ES-I3 (cell line): ENCODE measurements around the gene TBC1D24.

ENCODE experiments used
- H3K36me3 ChIP-seq: 2 replicates; pipeline ENCODE4 v1.6.1; 2013; ENCODE audit warnings: mild to moderate bottlenecking, low read length, control low read depth, moderate library complexity; ENCODE audit not compliant: insufficient read depth
- H3K4me1 ChIP-seq: 2 replicates; pipeline ENCODE4 v1.6.1; 2013; ENCODE audit warnings: mild to moderate bottlenecking, control low read depth, low read length; ENCODE audit not compliant: insufficient read depth
- H3K9ac ChIP-seq: 2 replicates; pipeline ENCODE4 v1.6.1; 2013; ENCODE audit warnings: low read depth, mild to moderate bottlenecking, low read length, moderate library complexity
- H3K9me3 ChIP-seq: 2 replicates; pipeline ENCODE4 v1.6.1; 2013; ENCODE audit warnings: mild to moderate bottlenecking, low read length, moderate library complexity; ENCODE audit not compliant: control insufficient read depth, insufficient read depth

The TBC1D24 gene

DNA sequence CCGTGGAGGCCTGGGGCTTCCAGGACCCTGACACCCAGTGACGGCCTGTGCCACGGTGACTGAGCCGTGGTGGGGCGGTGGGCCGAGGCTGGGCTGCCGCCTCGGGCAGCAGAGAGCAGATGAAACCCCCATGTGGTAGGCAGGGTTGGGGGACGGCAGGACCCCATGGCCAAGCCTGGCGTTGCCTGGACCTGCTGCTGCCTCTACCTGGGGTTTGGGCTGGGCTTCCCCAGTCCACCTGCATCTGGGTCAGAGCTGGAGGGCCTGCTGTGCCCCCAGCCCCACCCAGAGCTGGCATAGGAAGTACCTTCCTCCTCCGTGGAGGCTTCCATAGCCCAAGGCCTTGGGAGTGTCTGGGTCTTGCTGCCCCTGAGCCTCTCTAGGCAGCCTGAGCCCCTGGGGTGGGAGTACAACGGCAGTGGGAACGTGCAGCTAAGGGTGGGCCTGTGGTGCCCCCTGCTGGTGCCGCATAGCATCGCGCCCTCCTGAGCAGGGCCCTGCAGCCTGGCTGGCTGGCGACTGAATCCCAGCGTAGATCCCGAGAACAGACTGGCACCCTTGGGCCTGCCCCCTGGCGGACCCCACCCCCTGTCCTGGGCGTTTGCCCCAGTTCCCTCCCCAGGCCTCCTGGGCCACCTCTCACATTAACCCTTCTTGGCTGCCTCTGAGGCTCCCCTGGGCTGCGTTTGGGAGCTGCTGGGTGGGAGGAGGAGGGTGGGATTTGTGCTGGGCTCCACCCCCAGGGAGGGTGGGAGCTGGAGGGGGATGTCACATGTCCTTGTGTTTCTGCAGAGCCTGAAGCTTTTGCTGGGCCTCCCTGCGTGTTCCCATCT lies 26.2 kb downstream of the TBC1D24 start:
- Histone ChIP-seq H3K9ac (peak overlapping the region; percentile 46), H3K9me3 (no peaks in the 10 kb centered on the region), H3K36me3 (no peaks in the 10 kb centered on the region), H3K4me1 (peaks cover 9% of the 10 kb centered on the region; the same call in 1 of the 2 replicates)

- H3K4me1 ChIP-seq, result peaks cover 9% of the 10 kb centered on the region; the same call in 1 of the 2 replicates
- H3K36me3 ChIP-seq, result no peaks in the 10 kb centered on the region
- no peaks in the 10 kb centered on the region for H3K9me3 ChIP-seq
- H3K9ac ChIP-seq, result peak overlapping the region; percentile 46
Observed at GRCh38 chr16:2501946-2502895, 27.3 kb downstream of the TBC1D24 start.

DNA sequence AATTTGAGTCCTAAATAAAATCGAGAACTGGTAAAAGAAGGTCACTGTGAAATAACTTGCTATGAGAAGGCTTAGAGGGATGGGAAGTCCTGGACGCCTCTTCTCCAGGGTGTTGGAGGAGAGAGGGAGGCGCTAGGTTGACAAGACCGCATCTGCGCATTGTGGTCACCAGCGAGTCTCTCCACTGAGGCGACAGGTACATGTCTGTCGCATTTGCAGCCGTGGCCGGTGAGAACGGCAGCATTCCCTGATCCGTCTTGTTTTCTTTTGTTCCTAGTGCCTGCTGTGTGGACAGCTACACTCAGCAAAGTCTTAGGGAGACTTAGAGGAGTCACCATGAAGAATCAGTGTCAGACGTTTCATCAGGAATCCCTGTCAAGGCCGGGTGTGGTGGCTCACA lies 30.8 kb downstream of the TBC1D24 start:
- Histone ChIP-seq H3K4me1 (peaks cover 9% of the 10 kb centered on the region; the same call in 1 of the 2 replicates), H3K9me3 (no peaks in the 10 kb centered on the region), H3K36me3 (no peaks in the 10 kb centered on the region), H3K9ac (no peak overlapping the region)

DNA sequence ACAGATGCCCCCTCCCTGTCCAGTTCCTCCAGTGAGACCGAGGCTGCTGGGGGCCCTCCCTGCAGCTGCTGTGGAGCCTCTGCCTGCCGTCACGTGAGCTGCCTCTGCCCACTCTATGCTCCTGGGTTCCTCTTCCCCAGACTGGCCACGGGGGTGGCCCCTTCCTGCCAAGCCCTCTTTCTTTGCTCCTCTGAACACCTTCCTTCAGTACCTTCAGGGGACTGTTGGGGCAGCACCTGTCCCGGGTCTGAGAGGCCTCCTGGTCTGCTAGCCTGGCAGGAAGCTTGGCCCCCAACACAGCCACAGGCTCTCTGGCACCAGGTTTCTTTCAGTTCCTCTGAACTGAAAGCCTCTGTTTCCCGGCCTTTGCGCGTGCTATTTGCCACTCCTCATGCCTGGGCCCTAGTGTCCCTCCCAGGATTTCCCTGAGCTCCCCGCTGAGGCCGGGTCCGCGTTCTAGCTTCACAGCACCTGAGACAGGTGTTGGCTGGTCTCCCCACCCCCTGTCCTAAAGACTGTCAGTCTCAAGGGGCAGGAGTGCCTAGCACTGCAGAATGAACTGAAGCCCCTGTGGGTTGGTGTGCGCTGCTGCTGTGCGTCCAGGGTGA lies 32.2 kb downstream of the TBC1D24 start:
- peaks cover 14% of the 10 kb centered on the region for H3K4me1 ChIP-seq
- no peaks in the 10 kb centered on the region for H3K9me3 ChIP-seq
- no peak overlapping the region for H3K9ac ChIP-seq
- no peaks in the 10 kb centered on the region for H3K36me3 ChIP-seq

DNA sequence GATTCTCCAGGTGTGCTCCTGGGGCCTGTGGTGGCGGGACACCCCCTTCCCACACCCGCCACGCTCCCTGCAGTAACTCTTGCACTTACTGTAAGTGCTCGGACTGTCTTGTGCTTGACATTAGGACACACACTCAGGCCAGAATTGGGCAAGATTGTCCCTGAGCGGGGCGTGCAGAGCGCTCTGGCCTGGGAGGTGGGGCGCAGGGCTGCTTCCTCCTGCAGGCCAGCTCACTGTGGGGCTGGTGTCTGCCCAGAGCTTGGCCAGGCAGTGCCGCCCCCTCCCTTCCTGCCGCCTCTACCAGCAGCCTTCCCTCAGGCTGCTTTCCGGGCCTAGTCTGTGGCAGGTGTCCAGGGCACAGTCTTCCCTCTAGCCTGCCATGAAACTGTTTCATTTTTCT lies 32.7 kb downstream of the TBC1D24 start:
- Histone ChIP-seq H3K4me1 (peaks cover 16% of the 10 kb centered on the region), H3K36me3 (no peaks in the 10 kb centered on the region), H3K9me3 (no peaks in the 10 kb centered on the region), H3K9ac (no peak overlapping the region)

DNA sequence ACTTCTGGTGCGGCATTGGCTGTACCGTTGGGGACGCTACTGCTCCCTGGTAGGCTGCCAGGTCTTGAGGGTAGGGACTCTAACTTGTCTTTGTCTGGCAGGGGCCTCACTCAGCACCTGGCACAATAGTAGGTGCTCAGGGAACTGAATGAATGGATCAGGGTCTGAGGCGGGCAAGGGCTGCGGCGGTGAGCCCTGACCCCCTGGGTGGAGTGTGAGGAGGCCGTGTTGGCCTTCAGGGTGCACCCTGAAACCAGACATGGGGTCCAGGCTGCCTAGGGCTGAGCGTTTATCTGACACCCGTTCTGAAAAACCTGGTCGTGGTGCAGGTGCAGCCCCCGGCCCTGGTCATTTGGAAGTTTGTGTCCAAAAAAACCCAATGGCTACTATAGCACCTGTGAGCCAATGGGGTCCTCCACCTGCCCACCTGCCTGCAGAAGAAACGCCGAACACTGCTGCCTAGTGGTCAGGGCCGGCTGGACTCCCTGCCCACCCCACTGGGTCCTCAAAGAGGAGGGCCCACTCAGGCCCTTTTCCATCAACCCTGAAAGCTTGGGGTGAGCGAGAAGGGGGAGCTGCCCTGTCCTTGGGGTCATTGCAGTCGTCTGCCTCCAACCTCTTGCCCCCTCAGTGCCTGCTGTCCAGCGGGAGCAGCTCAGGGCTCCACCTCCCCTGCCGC lies 33.9 kb downstream of the TBC1D24 start:
- H3K9me3 ChIP-seq, result no peaks in the 10 kb centered on the region
- H3K9ac ChIP-seq, result no peak overlapping the region
- H3K4me1 ChIP-seq, result peaks cover 19% of the 10 kb centered on the region
- no peaks in the 10 kb centered on the region for H3K36me3 ChIP-seq

DNA sequence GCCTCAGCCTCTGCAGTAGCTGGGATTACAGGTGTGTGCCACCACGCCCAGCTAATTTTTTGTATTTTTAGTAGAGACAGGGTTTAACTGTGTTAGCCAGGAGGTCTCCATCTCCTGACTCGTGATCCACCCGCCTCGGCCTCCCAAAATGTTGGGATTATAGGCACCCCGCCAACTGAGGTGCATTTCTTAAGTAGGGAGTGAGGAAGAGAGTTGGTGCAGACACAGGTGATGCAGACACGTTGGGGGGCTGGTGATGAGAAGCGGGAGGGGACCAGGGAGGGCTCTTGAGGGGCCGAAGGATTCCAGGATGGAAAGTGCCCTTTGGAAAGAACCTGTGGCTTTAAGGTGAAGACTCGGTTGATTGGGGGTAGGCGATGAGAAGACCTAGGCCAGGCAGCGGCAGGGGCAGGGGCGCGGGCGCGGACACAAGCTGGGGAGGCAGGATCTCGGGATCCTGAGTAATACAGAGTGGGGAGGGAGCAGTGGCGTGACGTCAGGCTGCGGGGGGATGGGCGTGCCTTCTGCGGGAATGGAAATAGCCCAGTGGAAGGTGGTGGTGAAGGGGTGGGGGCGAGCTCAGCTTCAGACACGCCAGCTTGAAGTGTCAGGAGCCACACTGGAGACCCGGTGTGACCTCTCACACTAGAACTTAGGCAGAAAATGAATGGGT lies 36.3 kb downstream of the TBC1D24 start:
- no peaks in the 10 kb centered on the region for H3K9me3 ChIP-seq
- peak overlapping the region; percentile 27 for H3K9ac ChIP-seq
- peaks cover 30% of the 10 kb centered on the region for H3K4me1 ChIP-seq
- no peaks in the 10 kb centered on the region for H3K36me3 ChIP-seq

- H3K9me3 ChIP-seq, result no peaks in the 10 kb centered on the region
- peaks cover 31% of the 10 kb centered on the region for H3K4me1 ChIP-seq
- peak overlapping the region; percentile 92 for H3K9ac ChIP-seq
- H3K36me3 ChIP-seq, result no peaks in the 10 kb centered on the region
Observed at GRCh38 chr16:2511996-2512734, 37.2 kb downstream of the TBC1D24 start.

GRCh38 chr16:2512735-2513404 lies 37.9 kb downstream of the TBC1D24 start:
- no peaks in the 10 kb centered on the region for H3K9me3 ChIP-seq
- H3K9ac ChIP-seq, result peak overlapping the region; percentile 92
- H3K4me1 ChIP-seq, result peaks cover 31% of the 10 kb centered on the region

DNA sequence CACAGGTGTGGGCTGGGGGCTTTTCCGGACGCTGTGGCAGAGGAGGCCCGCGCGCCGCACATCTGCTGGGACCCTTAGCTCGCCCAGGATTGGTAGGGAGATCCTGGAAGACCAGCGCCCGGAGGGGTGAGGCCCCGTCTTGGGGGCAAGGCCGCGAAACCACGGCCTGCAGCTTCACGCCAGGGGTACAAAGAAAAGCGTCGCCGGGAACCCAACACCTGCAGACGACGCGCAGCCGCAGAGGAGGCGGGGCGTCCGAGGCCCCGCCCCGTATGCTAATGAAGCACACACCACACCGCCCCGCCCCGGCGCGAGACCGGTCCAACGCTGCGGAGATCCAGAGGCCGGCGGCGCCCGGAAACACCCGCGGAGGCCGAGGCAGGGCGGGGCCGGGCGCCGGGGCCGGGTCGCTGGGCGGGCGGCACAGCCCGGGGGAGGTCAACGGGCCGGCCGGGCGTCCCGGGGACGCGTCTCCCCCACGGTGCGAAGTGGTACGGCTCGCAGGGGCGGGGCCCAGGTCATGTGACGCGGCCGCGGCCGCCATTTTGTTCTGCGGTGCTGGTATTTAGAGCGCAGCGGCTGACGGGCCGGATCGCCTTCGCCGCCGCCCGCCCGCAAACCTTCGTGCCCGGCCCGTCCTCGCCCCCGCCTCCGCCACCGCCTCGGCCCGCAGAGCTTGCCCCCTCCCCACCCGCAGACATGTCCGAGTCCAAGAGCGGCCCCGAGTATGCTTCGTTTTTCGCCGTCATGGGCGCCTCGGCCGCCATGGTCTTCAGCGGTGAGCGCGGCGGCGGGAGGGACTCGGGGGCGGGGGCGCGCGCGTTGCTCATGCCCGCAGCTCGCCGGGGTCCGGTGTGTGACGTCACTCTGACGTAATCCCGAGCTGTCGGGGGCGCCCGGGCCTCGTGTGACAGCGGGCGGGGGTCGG lies 38.7 kb downstream of the TBC1D24 start, which contains the start of gene ATP6V0C:
Gene ATP6V0C, plus strand, starts transcription at position 548 of the 928 bp plus-strand sequence. Its CDS starts 152 bp downstream, at position 700.
- no peaks in the 10 kb centered on the region for H3K9me3 ChIP-seq
- H3K36me3 ChIP-seq, result no peaks in the 10 kb centered on the region
- H3K9ac ChIP-seq, result peak within 1 kb of the TSS; percentile 92
- peaks cover 31% of the 10 kb centered on the region for H3K4me1 ChIP-seq

More at GRCh38 chr16:2512735-2513404, 37.9 kb downstream of the TBC1D24 start:
- H3K36me3 ChIP-seq, result no peaks in the 10 kb centered on the region

DNA sequence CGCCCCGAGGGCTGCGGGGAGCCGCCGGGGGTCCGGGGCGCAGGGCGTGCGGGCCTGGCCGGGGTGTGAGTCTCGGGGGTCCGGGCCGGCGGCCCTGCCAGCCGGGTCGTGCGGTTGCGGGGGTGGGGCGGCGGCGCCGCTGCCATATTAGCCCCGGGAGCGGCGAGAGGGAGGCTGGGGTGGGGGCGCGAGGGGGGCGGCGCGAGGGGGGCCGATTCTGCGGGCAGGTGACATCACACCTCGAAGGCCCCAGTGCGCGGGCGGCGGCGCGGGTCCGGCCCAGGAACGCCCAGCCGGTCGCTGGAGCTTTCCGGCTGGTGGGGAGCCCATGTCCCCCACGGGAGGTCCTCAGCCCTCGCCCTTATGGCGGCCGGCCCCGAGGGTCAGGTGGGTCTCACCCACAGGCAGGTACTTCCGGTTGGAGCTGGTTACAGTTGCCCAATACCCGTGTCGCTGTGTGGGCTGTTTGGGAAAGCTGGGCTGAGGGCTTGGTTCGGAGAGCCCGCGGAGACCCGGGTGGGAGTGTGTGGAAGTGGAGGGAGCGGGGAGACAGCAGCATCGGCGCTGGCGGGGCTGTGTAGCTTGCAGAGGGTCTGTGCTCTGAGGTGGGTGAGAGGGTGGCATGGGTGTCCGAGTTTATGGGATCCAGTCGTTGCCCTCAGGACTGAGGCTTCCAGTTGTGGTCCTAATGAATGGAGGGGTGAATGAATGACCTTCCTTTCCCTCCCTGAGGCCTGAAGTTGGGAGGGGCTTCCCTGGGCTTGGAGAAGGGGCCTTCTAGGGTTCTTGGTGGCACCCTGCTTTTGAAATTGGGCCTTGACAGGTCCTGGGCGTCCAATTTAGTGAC lies 39.6 kb downstream of the TBC1D24 start:
- Histone ChIP-seq H3K4me1 (peaks cover 31% of the 10 kb centered on the region), H3K9ac (peak overlapping the region; percentile 92), H3K36me3 (no peaks in the 10 kb centered on the region), H3K9me3 (no peaks in the 10 kb centered on the region)
